IMR-90 (cell line): ENCODE results near the gene RETREG1. TPM values are rescaled to one million over a fixed set of nuclear protein-coding genes. Genes with fewer than 3 reads are reported as not detected.

ENCODE experiments used
- ATAC-seq: fragments of 200-7000 bp; cut with Tn5 transposase; 2 replicates; pipeline ENCODE4 v1.9.1; 2020; ENCODE audit warnings: low read depth, mild to moderate bottlenecking, moderate library complexity
- BruUV-seq: library from RNA; stranded (reverse); fragments of 400-500 nt; replicated peaks from 2 replicates; lab custom pipeline; 2021; lab: Mats Ljungman, UMichigan
- CTCF ChIA-PET: fragments of 300-600 bp; formaldehyde crosslinking; extraction: SDS; loops from one replicate; lab custom pipeline; 2021; ENCODE audit warnings: antibody characterized with exemption; lab: Yijun Ruan, JAX
- POLR2A ChIA-PET: fragments of 300-600 bp; sonication (Branson Sonifier 250); formaldehyde crosslinking; loops from one replicate; lab custom pipeline; 2022; ENCODE audit warnings: antibody characterized with exemption; ENCODE audit not compliant: unreplicated experiment; lab: Charles Lee
- DNase-seq: peaks from one replicate; pipeline ENCODE4 v3.0.0; 2013
- H2AFZ ChIP-seq: replicated peaks from 2 replicates; pipeline ENCODE3; 2013; ENCODE audit warnings: low read length, mild to moderate bottlenecking; ENCODE audit not compliant: poor library complexity
- H2AK5ac ChIP-seq: 2 replicates; pipeline ENCODE4 v1.6.1; 2013; ENCODE audit warnings: low read depth, low read length, inconsistent platforms
- H2AK9ac ChIP-seq: replicated peaks from 2 replicates; pipeline ENCODE3; 2013; ENCODE audit warnings: mild to moderate bottlenecking, low read depth, low read length, moderate library complexity; ENCODE audit not compliant: poor library complexity
- H2BK120ac ChIP-seq: 2 replicates; pipeline ENCODE4 v1.6.1; 2013; ENCODE audit warnings: low read depth, low read length, inconsistent platforms
- H2BK15ac ChIP-seq: 3 replicates; pipeline ENCODE4 v1.6.1; 2013; ENCODE audit warnings: low read depth, low read length, inconsistent platforms
- H2BK20ac ChIP-seq: 2 replicates; pipeline ENCODE4 v1.6.1; 2013; ENCODE audit warnings: low read depth, mild to moderate bottlenecking, inconsistent platforms, low read length, moderate library complexity
- H2BK5ac ChIP-seq: 2 replicates; pipeline ENCODE4 v1.6.1; 2013; ENCODE audit warnings: mild to moderate bottlenecking, low read depth, low read length, inconsistent platforms; ENCODE audit not compliant: poor library complexity, severe bottlenecking
- H3K14ac ChIP-seq: replicated peaks from 2 replicates; pipeline ENCODE4 v1.6.1; 2013; ENCODE audit warnings: low read depth, low read length, inconsistent platforms
- H3K18ac ChIP-seq: 2 replicates; pipeline ENCODE4 v1.6.1; 2013; ENCODE audit warnings: low read depth, low read length, control low read depth
- H3K23ac ChIP-seq: 2 replicates; pipeline ENCODE4 v1.6.1; 2013; ENCODE audit warnings: low read depth, low read length, inconsistent platforms
- H3K27ac ChIP-seq: 2 replicates; pipeline ENCODE4 v1.5.1; 2013; ENCODE audit warnings: mild to moderate bottlenecking, control low read depth, low read length; ENCODE audit not compliant: insufficient read depth
- H3K27me3 ChIP-seq: 2 replicates; pipeline ENCODE4 v1.6.1; 2013; ENCODE audit warnings: low read length; ENCODE audit not compliant: control insufficient read depth, insufficient read depth
- H3K36me3 ChIP-seq: 2 replicates; pipeline ENCODE4 v1.6.1; 2013; ENCODE audit warnings: low read length, mixed read lengths; ENCODE audit not compliant: control insufficient read depth, insufficient read depth
- H3K4ac ChIP-seq: 2 replicates; pipeline ENCODE4 v1.6.1; 2013; ENCODE audit warnings: low read depth, low read length, inconsistent platforms
- H3K4me1 ChIP-seq: 2 replicates; pipeline ENCODE4 v1.6.1; 2013; ENCODE audit warnings: low read length, mixed read lengths; ENCODE audit not compliant: control insufficient read depth, insufficient read depth
- H3K4me2 ChIP-seq: 2 replicates; pipeline ENCODE4 v1.6.1; 2013; ENCODE audit warnings: low read depth, mild to moderate bottlenecking, control low read depth, low read length, moderate library complexity
- H3K4me3 ChIP-seq: 2 replicates; pipeline ENCODE4 v1.5.1; 2013; ENCODE audit warnings: low read depth, mild to moderate bottlenecking, control low read depth, low read length, moderate library complexity; ENCODE audit not compliant: insufficient read depth
- H3K56ac ChIP-seq: 2 replicates; pipeline ENCODE4 v1.6.1; 2013; ENCODE audit warnings: low read length, inconsistent platforms; ENCODE audit not compliant: insufficient read depth; ENCODE audit errors: extremely low read depth
- H3K79me1 ChIP-seq, 2 experiments: 2 replicates each; pipeline ENCODE4 v1.6.1; 2013; ENCODE audit warnings: low read length in 2 of 2, inconsistent platforms in 1 of 2, low read depth in 1 of 2
- H3K9ac ChIP-seq: 2 replicates; pipeline ENCODE4 v1.6.1; 2013; ENCODE audit warnings: low read depth, low read length, control low read depth
- H3K9me1 ChIP-seq: 2 replicates; pipeline ENCODE4 v1.6.1; 2013; ENCODE audit warnings: low read length, inconsistent platforms; ENCODE audit not compliant: insufficient read depth
- H3K9me3 ChIP-seq: 2 replicates; pipeline ENCODE4 v1.6.1; 2013; ENCODE audit warnings: low read length; ENCODE audit not compliant: control insufficient read depth, insufficient read depth
- H4K20me1 ChIP-seq: 2 replicates; pipeline ENCODE4 v1.6.1; 2013; ENCODE audit warnings: low read length, inconsistent platforms; ENCODE audit not compliant: insufficient read depth
- H4K5ac ChIP-seq: 2 replicates; pipeline ENCODE4 v1.6.1; 2013; ENCODE audit warnings: mild to moderate bottlenecking, low read depth, low read length, control low read depth
- H4K8ac ChIP-seq, 2 experiments: 2 replicates each; pipeline ENCODE4 v1.6.1; 2013; ENCODE audit warnings: low read depth in 2 of 2, low read length in 2 of 2, control low read depth in 1 of 2, inconsistent platforms in 1 of 2
- H4K91ac ChIP-seq: 2 replicates; pipeline ENCODE4 v1.6.1; 2013; ENCODE audit warnings: low read depth, low read length, inconsistent platforms; ENCODE audit not compliant: insufficient read depth
- MXI1 ChIP-seq: IDR thresholded peaks from 2 replicates; pipeline ENCODE4 v1.6.1; 2012; ENCODE audit warnings: low read depth, mild to moderate bottlenecking, low read length, moderate library complexity, borderline replicate concordance
- WGBS, 2 experiments: methylation state at CpG; one replicate each; pipeline versions ENCODE4 v1.1.5 to v1.1.7; 2013; ENCODE audit warnings: missing lambda C conversion rate in 2 of 2; ENCODE audit not compliant: insufficient read length in 1 of 2; ENCODE audit errors: extremely low coverage in 2 of 2; 5-methylcytosine and 5-hydroxymethylcytosine counted together
- dilution Hi-C: fragments of 300-500 bp; cut with HindIII; formaldehyde crosslinking; loops from one replicate; pipeline ENCODE4 v1.14.3; 2018; ENCODE audit warnings: low sequenced_read_pairs; ENCODE audit not compliant: unreplicated experiment
- in situ Hi-C: fragments of 300-500 bp; cut with MboI; formaldehyde crosslinking; loops from 3 replicates; pipeline ENCODE4 v1.14.3; 2019; ENCODE audit warnings: low sequenced_read_pairs, inconsistent platforms, mixed read lengths
- intact Hi-C: fragments of 100-400 bp; cut with micrococcal nuclease; formaldehyde crosslinking; loops from 2 replicates; pipeline ENCODE4 v1.10.0; 2022
- polyA plus RNA-seq, 3 experiments: library from polyadenylated mRNA; depleted of rRNA; stranded (reverse); fragments of >200 nt; gene quantifications; 2 replicates each; pipeline ENCODE4 v1.2.3, GENCODE V29; 2012; ENCODE audit warnings: low replicate concordance in 1 of 3
- total RNA-seq: library from RNA; depleted of rRNA; stranded (reverse); fragments of >200 nt; gene quantifications from 2 replicates; pipeline ENCODE4 v1.2.3, GENCODE V29; 2012

RETREG1 gene
- total and polyA plus RNA-seq, 2 of the 4 experiments (the other 2 are of a cell fraction): not detected

GRCh38 chr5:16510098-16510497 is 106.7 kb downstream of the RETREG1 start:
- Histone ChIP-seq H3K4ac (no peak overlapping the region), H3K9me3 (no peaks in the 10 kb centered on the region), H4K91ac (no peak overlapping the region), H2AFZ (no peak overlapping the region), H4K8ac (no peak overlapping the region), H4K20me1 (no peaks in the 10 kb centered on the region), H3K4me3 (no peak overlapping the region), H2AK5ac (no peak overlapping the region), H3K36me3 (no peaks in the 10 kb centered on the region), H2AK9ac (no peak overlapping the region), H2BK15ac (no peak overlapping the region), H2BK5ac (no peak overlapping the region), H3K9me1 (no peaks in the 10 kb centered on the region), H3K14ac (no peak overlapping the region), H2BK120ac (no peak overlapping the region), H3K23ac (no peak overlapping the region), H3K27ac (no peak overlapping the region), H3K79me1 (no peaks in the 10 kb centered on the region), H3K56ac (no peak overlapping the region), H4K5ac (no peak overlapping the region), H3K27me3 (peaks cover 28% of the 10 kb centered on the region), H2BK20ac (no peak overlapping the region), H3K18ac (no peak overlapping the region), H3K4me1 (no peaks in the 10 kb centered on the region), H3K4me2 (no peak overlapping the region), H3K9ac (no peak overlapping the region)
- ChIA-PET CTCF (no interaction called here), POLR2A (no interaction called here)
- BruUV-seq: no TSS peak
- WGBS, 2 experiments: no CpG with 5 or more reads among the region's 3 CpGs
- DNase-seq: no peak
- no peak for TF ChIP-seq MXI1
- intact Hi-C loops (no loop called here), dilution Hi-C loops (no loop called here), in situ Hi-C loops (no loop called here)
- ATAC-seq: no peak
